Activated T-cell treated with anti-CD3 and anti-CD28 coated beads for 24 hours (primary cell): Measurements from ENCODE around the gene ACTG1.

ENCODE experiments used
- DNase-seq: peaks from one replicate; pipeline ENCODE4 v3.0.0-alpha.2; 2020; ENCODE audit warnings: low read depth

Gene ACTG1

DNA sequence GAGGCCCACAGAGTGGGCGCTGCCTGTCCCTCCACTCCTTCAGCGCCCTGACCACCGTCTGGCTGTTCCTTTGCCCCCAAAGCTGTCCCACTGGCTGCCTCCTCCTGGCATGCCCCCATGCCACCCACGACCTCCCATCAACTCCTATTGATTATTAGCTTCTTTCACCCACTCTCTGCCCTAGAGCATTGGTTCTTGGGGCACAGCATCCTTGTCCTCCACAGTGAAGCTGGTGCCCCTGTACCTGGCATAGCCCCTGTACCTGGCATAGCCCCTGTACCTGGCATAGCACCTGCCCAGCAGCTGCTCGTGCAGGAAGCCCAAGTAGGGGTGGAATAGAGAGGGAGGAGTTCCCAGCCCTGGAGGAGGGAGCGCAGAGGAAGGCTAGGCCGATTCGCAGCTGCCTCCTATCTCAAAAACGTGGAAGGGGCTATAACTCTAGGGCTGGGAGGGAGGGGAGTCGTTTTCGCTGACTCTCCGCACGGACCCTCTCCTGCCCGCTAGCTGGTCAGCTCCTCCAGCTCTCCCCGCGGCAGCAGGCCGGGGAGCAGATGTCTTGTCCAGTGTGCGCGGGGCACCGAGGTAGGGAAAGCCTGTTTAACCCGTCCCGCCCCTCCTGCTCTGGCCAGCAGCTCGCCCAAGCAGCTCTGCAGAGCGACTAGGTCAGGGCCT, 5.7 kb upstream of the ACTG1 start:
- DNase-seq: no peak

DNA sequence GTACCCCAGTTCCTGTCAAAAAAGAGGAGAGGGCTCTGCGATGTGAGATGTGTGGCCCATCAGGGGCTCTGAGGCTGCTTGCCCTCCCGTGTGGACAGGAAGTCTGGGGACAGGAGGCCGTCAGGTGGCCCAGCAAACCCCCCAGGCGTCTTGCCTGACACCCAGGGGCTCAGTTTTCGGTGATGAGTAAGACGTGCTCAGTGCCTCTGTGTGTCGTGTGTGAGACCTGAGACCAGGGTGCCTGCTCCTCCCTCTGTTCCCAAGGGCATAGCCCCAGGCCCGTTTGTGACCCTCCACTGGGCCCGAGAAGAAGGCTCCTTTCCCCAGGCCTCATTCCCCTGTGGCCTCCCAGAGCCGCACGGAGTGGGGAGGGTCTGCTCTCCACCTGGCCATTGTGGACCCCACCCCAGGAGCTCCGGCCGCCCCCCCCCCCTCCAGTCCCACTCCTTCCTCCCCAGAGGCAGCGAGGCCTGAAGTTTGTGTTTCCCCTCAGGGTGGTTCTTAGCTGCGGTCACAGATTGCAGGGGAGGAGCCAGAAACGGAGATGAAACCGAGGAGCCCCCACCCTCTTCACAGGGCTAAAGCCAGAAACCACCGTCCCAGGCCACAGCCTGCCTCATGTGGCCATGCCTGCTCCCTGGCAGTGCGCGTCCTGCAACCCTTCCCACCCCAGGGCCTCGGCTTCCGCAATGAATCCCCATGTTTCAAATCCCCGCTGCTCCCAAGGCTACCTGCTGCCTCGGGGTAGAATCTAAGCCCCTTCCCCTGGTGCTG, 4.9 kb upstream of the ACTG1 start:
- DNase-seq: no peak

DNA sequence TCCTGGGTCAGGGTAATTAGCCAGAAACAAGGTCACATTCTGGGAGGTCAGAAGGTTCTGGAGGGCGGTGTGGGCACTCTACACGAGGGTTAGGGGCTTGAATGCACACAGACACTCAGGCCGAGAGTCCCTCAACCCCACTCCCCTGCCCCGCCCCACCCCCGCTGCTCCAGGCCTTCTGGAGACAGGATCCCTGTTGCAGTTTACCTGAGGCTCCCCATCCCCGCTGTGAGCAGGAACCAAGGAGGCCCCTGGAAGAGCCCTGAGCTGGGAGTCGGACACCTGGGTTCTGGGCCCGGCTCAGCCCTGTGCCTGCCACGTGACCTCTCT, 4.4 kb upstream of the ACTG1 start:
- no peak for DNase-seq

DNA sequence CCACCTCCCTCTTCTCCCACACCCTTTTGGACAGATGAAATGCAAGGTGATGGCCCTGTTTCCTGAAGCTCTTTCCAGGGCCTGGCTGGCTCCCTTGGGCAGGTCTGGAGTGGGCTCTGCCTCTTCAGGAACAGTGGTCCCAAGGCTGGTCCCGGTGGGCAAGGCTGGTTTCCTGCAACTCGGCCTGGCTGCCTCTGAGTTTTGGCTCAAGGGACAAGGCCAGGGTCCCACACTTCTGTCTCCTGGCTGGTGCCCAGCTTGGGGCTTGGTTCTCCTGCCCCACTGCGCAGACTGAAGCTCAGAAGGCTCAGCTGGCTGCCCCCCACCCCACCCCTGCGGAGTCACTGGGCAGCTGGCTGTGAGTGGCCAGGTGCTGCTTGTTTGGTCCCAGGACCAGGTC, 3.8 kb upstream of the ACTG1 start:
- no peak for DNase-seq

DNA sequence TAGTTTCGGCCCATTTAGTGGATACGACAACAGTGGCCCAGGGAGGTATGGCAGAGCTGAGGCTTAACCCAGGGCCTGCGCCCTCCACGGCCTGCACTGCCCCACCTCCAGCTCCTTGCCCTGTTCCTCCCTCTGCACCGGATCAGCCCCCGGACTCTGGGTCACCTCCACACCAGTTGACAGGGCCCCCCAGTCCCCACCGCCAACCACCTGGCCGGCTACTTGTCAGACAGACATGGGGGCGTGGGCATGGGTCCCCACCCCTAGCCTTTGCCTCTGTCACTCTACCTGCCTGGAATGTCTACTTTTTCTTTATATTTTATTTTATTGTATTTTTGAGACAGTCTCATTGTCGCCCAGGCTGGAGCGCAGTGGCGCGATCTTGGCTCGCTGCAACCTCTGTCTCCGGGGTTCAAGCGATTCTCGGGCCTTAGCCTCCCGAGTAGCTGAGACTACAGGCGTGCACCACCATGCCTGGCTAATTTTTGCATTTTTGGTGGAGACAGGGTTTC, 3.0 kb upstream of the ACTG1 start:
- no peak for DNase-seq

- peak; percentile 52 for DNase-seq
Measured at GRCh38 chr17:81514739-81515529, 2.3 kb upstream of the ACTG1 start.

GRCh38 chr17:81514489-81514738, 1.8 kb upstream of the ACTG1 start:
- DNase-seq: no peak

DNA sequence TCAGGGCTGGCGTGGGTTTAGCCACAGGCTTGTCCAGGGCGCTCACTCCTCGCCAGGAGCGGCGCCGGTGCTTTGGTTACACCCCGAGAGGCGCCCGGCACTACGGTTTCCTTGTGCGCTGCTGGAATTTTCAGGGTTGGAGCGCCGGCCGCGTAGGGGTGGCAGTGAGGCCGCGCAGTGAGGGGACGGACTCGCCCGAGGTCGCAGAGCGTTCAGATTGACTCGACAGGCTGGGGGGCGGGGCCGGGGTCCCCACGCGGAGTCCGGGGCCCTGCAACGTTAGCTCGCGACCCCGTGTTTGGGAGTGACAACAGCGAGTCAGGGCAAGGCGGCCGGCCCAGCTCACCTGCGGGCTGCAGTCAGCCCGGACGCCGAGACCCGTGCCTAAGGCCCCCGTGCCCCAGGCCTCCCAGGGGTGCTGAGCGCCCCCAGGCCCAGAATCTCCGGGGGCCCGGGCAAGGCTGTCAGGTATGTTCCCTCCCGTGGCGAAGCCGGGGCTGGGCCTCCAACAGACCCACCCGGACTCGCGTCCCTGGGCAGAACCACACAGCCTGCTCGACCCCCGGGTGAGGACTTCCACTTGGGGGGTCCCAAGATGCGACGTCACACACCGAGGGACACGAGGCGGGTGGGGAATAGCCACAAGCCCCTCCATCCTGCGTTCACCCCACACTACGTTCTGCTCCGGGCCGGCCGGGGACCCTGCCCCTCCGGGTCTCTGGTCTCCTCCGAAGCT, 1.3 kb upstream of the ACTG1 start:
- DNase-seq: no peak

- no peak for DNase-seq
Measured at GRCh38 chr17:81513372-81513752, 763 bp upstream of the ACTG1 start.

GRCh38 chr17:81511804-81512561, 616 bp downstream of the ACTG1 start:
- DNase-seq: no peak

GRCh38 chr17:81511554-81511803, 1.1 kb downstream of the ACTG1 start:
- no peak for DNase-seq

GRCh38 chr17:81510785-81511553, 1.6 kb downstream of the ACTG1 start:
- DNase-seq: no peak

GRCh38 chr17:81509972-81510784, 2.4 kb downstream of the ACTG1 start:
- DNase-seq: no peak

GRCh38 chr17:81509207-81509971, 3.2 kb downstream of the ACTG1 start:
- DNase-seq: peak; percentile 26

- DNase-seq: no peak
Measured at GRCh38 chr17:81508639-81509206, 3.9 kb downstream of the ACTG1 start.

DNA sequence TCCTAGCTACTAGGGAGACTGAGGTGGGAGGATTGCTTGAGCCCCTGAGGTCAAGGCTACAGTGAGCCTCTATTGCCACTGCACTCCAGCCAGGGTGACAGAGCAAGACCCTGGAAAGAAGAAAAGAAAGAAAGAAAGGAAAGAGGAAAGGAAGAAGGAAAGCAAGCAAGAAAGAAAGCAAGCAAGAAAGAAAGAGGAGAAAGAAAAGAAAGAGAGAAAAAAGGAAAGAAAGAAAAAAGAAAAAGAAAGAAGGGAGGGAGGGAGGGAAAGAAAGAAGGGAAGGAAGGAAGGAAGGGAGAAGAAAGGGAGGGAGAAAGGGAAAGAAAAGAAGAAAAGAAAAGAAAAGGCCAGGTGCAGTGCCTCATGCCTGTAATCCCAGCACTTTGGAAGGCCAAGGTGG, 9.0 kb downstream of the ACTG1 start:
- DNase-seq: no peak

DNA sequence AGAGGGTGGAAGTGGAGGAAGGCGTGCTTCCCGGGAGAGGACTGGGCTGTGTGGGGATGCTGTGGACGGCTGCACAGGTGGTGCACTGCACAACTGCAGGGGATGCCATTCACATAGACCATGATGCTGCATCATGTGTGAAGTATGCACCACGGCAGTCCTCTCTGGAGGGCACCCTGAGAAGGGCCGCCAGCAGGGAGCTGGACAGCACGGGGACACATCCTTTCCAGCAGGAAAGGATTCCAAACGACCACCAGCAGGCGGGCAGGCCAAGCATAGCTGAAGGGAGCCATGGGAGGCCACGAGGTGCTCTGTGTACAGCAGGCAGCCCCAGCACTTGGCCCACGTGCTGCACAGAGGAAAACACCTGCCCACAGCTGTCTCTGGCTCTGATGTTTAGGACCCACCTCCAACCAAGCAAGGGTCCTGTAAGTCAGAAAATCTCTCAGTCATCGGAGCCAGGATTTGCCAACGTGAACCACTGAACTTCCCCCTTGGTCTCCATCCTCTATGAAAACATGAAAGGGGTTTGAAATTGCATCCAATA, 10.1 kb downstream of the ACTG1 start:
- no peak for DNase-seq

DNA sequence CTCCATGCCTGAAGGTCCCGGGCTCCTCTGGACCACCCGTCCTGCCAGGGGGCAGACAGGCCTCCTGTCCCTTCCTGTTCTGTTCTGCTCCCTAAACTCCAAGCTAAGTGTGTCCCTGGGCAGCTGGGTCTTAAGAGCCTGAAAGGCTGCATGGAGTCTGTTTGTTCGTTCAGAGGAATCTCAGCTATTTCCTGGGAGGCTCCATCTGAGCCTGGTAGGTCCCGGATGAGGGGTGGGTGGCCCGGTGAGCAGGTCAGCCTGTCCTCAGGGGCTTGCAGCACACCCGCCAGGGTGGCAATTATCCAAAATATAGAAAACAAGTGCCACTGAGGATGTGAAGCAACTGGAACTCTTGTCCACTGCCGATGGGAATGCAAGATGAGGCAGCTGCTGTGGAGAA, 12.6 kb downstream of the ACTG1 start:
- no peak for DNase-seq

DNA sequence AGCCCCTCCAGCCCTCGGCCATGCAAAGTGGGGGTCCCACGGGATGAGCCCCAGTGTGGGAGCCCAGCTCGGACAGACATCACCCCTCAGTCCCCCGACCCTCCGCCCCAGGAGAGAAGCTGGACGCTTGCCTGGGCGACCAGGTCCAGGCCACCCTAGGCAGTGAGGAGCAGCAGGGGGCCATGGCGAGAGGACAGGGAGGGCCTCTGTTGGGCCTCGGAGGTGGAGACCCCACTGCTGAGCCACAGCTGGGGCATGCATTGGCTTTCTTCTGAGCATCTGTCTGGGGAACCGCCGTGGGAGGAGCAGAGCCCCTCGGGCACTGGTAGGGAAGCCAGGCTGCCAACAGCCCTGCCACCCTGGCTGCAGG, 13.0 kb downstream of the ACTG1 start:
- no peak for DNase-seq
